DMS53 treated with DMSO at 0.1 percent for 48 hours (cell line): ENCODE measurements around the gene LYAR.
"Not testable (repeated sequence)": the region's sequence is repeated elsewhere in the genome, so short reads cannot be mapped to it uniquely, and the experiment has no call there.

Experiments used
- DNase-seq: peaks from one replicate; lab custom pipeline; 2025; ENCODE audit not compliant: unreplicated experiment; lab: John Stamatoyannopoulos, UW

LYAR gene

DNA sequence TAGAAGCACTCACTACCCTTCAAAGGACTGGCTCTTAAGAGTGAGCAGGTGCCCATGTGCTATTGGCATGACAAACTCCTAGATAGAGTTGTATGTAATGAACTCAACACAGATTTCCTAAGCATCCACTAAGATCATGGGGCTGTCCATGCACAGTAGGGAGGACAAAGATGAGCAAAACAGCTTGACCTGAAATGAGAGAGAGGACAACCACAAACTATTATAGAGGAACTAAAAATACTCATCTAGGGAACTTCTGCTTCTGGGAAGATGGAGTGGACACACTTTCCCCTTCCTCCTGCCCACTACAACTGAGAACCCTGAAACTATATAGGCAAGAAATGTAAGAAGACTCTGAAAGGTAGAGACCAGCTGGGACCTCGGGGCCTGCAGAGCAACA is 21.2 kb downstream of the LYAR start:
- no peak for DNase-seq

DNA sequence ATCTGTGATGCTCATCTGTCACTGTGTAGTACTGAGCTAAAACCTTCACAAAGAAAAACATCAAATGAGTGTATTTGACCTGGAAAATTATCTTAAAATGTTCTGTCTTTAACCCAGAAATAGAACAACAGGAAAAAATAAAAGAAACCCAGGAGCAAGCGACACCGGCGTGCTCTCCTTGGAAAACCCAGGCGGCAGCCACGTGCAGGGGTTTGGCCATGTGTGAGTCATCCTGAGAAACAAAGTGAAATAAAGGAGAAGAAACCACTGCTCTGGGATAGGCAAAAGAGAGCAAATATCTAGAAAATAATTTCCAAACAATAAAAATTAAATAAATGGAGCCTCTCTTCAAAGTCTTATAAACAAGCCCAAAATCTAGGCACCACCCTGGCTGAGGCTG is 22.0 kb downstream of the LYAR start:
- no peak for DNase-seq

DNA sequence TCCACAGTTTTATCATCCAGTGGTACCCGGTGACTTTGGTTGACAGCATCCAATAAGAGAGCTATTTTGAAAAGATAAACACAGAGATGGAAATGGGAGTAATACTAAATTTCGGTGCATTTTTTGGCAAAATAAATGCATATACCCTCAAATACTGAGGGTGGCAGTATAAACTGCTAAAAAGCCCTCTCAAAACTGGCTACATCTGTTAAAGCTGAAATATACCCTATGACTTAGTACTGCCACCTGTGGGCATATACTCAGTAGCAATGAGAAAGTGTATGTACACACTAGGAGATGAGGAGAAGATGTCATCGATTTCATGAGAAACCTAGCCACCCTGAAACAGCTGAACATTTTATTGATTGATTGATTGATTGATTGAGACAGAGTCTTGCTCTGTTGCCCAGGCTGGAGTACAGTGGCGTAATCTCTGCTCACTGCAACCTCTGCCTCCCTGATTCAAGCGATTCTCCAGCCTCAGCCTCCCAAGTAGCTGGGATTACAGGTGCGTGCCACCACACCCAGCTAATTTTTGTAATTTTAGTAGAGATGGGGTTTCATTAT is 29.7 kb downstream of the LYAR start:
- peak; percentile 42 for DNase-seq

DNA sequence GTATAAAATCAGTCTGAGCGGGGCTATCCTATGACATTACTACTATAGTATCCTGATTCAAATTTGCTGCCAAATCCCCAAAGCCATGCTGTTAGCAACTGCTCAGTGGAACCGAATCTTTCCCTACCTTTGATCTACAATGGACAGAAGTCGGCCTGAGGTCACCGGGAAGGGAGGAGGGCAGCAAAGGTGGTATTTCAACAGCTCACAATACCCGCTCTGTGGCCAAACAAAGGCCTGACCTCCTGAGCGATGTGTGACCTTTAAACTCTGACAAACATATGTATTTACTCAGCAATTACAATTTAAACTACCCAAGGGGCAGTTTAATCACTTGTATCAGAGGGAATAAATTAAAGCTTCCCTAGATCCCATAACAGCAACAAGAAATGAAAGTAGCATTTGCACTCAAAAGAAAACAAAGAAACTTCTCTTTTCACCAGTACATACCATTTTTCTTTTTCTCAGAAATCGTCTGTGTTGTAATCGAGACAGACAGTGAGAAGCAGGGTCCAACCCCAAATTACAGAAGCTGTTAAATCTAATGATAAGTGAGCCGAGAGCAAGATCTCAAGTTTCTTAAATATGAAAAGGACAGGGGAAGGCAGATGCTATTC is 30.4 kb downstream of the LYAR start:
- no peak for DNase-seq

DNA sequence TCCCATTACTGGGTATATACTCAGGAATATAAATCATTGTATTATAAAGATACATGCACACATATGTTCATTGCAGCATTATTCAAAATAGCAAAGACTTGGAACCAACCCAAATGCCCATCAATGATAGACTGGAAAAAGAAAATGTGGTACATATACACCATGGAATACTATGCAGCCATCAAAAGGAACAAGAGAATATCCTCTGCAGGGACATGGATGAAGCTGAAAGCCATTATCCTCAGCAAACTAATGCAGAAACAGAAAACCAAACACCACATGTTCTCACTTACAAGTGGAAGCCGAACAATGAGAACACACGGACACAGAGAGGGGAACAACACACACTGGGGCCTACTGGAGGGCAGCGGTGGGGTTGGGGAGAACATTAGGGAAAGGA is 32.2 kb downstream of the LYAR start:
- DNase-seq: not testable (repeated sequence)

DNA sequence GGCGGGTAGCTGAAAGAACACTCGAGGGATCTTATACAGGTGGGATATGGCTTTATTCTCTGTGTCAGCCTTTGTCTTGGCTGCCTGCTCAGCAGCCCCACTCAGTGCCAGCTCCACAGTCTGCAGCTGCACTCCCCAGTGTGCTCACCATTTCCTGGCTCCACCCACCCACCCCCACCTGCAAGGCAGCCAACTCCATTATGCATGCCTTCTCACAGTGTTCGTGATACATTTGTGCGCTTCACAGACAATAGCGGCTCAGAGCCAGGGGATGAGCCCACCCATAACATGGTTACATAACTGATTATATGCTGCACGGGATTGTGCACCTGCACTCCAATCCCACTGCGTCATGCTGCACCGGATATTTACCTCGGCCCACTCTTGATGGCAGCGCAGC is 33.2 kb downstream of the LYAR start:
- DNase-seq: no peak

DNA sequence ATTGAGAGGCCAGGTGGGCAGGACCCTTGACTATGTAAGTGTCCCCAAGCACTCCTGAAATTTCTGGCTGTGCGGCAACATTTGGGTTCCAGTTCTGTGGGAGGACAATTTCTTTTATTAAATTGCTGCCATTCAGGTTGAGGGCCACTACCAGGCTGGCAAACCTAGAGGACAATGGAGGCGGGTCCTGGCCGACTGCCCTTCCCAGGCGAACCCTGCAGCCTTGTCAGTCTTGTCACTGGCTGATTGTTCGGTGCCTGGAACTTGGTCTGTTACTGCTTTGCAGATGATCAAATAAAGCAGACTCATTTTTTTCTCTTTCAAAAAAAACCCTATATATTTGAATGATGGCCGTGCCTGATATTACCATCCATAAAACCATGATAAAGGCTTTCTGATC is 35.3 kb downstream of the LYAR start:
- no peak for DNase-seq

DNA sequence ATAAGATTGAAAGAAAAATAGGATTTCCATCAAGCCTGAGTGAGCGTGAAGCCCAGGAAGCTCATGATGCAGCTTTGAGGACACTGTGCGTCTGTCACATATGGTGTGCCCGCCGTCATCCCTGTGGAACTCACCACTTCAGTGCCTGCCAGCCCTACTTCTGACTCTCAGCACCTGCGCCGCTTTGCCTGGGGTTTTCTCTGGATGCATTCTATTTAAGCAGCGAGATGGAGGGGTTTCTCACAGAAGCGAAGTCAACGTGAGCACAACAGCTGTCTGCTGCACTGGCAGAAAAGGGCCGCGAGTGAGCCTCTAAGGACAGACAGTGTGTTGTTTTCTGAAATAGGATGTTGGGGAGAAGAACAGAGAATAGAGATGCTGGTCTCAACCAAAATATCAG is 35.8 kb downstream of the LYAR start:
- no peak for DNase-seq

DNA sequence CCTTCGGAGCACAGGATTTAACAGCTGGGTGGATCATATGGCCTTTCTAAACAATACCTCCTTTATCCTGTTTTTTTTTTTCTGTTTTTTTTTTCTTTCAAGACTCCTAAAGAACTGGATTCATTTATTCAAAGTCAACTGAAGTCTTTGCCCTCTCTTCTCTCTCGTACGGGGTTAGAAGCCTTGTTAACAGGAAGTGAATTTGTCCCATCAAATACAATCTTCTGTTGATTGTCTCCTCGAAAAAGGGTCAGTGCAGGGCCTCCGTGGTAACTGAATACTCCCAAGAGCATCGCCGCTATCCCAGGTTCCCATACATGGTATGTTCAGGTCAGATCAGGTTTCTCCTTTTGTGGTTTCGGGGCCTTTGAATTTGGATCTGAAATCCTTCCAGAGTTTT is 40.1 kb downstream of the LYAR start:
- DNase-seq: no peak

DNA sequence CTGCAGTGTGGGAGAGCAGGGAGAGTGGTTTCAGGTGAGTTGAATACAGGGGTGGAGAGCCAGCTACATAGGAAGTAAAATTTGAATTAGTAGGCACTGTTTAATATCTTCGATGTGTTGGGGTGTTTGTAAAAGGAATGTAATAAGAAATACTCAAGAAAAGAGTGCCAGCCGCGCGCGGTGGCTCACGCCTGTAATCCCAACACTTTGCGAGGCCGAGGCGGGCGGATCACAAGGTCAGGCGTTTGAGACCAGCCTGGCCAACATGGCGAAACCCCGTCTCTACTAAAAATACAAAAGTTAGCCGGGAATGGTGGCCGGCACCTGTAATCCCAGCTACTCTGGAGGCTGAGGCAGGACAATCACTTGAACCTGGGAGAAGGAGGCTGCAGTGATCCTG is 40.6 kb downstream of the LYAR start:
- DNase-seq: not testable (repeated sequence)

DNA sequence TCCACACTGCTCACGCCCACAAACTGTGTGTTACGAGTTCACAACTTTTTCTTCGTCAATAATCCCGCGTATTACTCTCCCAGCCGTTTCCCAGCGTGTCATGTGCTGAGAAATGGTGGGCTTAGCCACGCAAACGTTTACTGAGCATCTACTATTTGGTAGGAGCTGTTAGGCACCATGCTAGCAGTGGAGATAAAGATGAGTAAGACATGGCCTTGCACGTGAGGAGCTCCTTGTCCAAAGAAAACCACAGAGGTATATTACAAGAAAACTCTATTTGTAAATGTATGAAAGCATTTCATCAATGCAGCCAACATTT is 41.1 kb downstream of the LYAR start:
- no peak for DNase-seq

DNA sequence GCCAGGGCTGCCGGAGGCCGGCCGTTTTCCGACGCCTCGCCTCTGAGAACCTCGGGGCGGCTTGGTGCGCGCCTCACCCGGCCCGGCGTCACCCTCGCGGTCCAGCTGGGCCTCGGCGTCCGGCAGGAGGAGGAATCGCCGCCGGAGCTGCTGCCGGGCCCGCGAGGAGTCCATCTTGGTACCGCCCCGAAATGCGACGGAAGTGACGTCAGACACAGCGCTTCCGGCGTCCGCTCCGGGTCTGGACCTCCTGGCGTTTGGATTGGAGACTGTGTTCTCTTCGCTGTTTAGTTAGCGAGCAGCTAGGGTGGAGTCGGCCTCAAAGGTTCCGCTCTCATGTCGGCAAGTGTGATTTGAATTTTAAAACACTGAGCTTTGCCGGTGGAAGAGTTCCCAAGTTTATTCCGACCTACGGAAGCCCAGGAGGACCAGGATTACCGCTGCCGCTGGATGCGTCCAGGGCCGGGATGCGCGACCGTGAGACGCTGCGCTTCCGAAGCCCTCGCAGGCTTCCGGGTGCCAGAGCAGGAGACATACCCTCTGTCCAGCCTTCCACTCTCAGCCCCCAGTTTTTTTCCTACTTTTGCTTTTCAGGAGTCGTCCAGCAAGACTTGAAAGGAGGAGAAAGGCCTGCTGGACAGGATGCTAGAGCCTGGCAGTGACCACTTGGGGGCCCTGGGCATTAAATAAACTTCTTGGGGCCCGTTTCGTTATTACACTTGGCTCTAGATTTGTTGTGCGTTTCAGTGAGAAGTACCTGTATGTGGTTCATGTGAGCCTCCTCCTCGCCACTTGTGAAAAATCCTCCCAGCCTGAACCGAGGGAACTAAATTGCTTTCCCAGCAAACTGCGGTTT is 41.7 kb downstream of the LYAR start, which contains the start of gene TMEM128:
Gene TMEM128, minus strand, starts transcription at position 195 of the 856 bp plus-strand sequence. Its CDS starts 21 bp downstream, at position 174.
- peak; percentile 95 for DNase-seq

DNA sequence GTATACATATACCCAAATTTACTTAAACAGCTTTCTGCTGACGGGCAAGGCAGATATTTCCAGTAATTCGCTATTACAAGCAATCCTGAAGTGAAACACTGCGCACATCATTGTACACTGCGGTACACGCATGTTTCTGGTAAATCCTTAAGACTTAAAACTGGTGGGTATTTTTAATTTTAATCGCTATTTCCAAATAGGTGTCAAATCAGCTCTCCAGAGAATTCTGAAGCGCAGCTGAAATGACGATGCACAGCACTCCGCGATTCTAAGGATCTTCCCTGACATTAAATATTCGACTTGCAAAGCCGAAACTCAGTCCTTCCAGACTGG is 42.3 kb downstream of the LYAR start:
- peak; percentile 76 for DNase-seq

DNA sequence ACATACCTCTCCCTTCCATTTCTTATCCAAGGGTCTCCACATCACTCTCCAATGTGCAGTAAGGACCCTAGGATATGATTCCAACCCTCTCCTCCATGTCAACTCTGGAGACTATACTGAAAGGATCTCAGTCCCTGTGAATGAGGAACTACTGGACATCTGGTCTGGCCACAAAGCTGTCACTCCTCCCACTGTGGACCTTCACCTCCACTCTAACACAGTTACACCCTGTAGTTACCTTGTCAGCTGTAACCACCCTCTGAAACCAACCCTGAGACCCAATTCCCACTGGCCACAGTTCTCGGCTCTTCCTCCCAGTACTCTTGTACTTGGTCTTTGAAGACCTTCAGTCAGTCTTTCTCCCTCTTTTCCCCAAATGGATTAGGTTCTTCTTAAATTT is 44.8 kb downstream of the LYAR start:
- no peak for DNase-seq

DNA sequence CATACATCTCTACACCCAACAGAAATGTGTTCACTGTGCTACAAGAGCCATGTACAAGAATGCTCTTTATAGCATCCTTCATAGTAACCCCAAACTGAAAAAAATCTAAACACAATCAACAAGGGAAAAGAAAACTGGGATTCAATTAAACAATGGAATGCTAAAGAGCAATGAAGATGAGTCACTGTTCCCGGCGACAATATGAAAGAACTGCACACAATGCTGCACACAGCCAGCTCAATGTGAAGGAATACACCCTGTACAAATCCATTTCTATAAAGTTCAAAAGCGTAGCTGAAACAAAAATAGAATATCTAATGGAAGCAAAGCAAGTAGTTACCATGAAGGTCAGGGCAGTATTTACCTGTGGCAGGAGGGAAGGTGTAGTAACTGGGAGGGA is 50.4 kb downstream of the LYAR start:
- not testable (repeated sequence) for DNase-seq

DNA sequence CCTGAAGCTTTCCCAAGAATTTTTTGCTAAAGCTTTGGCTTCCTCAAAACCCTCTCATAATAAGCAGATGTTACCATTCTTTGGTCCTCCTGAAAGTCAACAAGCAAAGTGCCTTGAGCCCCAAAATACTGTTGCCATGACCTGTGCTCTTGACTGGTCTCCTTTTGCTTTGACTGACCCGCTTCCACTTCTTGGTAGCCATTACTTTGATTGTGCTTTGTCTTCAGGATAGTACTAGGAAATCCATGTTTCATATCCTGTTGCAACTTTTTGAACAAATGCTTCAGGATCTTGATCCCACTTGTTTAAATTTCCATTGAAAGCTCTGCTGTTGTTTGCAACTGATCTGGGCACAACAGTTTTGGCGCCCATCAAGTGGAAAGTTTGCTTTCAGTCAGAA is 56.3 kb downstream of the LYAR start:
- DNase-seq: no peak

DNA sequence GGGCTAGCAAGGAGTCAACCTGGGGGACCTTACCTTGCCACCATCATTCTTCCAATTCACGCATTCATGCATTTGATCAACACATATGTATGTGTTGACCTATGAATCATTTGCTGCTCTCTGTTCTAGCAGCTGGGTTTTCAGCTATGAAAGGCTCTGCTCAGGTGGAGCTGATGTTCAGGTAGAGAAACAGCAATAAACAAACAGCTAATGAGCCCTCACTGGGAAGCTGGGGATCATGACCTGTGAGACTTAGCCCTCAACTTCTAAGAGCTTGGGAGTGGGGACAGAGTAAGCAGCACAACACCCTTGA is 61.6 kb downstream of the LYAR start:
- DNase-seq: no peak

DNA sequence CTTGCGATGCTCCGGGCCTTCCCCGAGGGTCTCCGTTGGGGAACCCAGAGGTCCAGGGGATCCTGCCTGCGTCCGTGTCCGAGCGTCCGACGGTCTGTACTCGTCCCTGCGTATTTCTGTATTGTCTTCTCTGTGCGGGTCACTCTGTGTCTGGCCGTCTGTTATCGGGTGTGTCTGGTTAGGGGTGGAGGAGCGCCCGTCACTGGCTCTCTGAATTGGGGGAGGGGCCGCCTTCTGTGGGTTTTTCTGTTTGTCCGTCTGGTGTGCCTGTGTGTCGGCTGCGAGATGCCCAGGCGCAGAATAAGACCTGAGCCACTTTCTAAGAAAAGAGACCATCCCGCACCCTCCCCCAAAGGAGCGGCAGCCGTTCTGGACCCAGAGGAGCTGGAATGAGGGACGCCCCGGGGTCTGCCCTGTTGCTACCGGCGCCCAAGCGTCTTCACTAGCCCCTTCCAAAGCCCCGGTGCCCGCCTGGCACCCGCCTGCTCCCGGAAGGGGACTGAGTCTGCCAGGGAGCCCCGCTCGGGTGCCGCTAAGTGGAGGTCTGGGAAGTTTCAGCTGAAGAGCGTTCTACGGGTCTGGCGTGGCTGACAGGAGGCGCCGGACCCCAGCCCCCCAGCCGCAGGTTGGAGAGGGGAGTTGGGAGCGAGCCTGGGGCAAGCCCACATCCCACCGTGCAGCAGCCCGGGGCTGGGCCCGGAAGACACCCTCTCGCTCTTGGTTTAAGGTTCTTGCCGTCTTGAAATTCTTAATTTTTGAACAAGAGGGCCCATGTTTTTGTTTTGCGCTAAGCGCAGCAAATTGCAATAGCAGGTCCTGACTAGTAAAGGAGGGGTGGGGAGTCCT is 62.2 kb downstream of the LYAR start:
- no peak for DNase-seq

DNA sequence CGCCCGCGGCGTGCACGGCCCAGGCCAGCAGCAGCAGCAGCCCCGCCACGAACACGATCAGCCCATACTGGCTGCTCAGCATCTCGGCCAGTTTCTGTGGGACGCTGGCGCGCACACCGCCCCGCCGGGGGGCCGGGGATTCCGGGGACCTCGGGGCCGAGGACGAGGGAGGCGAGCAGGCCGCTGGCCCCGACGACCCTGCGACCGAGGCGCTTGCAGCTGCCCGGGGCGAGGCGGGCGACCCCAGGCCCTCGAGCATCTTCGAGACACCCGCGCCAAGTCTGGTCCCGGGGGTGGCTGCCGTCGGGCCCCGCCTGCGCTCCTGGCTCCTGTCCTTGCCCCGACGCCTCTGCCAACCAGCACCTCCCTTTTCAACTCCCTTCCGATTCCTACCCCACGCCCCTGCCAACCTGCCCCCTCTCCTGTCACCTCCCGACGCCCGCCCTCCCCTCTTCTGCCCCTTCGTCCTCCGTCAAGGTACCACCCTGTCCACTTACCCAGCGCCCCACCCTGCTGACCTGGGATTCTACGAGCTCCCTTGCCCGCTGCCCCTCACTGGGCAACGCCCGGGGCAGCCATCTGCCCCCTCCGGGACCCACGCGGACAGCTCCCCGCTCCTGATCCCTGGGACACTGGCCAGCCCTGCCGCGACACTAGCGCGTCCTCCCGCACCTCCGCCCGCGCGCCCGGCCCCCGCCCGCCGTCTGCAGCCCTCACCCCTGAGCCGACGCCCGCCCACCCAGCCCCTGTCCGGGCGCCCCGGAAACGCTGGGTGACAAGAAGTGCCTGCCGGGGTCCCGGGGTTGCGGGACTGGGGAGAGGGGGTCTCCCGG is 63.1 kb downstream of the LYAR start, which contains the start of gene OTOP1:
Gene OTOP1, minus strand, starts transcription at position 324 of the 833 bp plus-strand sequence. Its CDS starts 65 bp downstream, at position 259.
- no peak for DNase-seq

DNA sequence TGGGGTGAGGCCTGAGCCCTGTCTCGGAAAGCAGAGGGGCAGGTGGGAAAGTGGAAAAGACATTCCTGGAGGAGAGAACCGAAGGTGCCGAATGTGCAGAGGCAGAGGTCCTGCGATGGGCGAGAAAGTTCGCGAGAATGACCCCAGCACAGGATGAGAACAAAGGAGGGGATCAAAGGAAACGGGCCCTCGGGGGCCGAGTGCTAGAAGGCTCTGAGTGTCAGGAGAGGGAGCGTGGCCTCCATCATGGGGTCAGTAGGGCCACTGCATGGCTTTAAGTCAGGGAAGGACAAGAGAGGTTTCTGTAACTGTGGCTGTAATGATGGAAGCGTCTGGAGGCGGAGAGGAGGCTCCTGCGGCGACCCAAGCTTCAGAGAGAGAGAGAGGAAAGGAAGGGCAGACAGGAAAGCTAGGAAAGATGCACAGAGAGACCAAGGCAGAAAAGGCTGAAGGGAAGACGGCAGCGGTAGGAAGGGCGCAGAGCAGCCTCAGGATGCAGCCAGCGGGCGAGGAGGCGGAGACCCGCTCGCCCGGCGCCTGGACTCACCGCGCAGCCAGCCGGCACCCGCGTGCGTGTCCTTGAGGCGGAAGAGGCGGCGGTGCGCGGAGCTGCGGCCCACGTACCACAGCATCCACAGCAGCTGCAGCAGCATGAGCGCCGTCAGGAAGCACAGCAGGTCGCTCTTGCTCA is 63.9 kb downstream of the LYAR start:
- DNase-seq: no peak
